ENCODE measurements around the gene SELENOH. TPM values are rescaled to one million over a fixed set of nuclear protein-coding genes. Genes with fewer than 3 reads are reported as not detected.
A peak's percentile ranks its signal among the peaks of the same experiment; 100 is the strongest.

The SELENOH gene
- total and polyA plus RNA-seq, 8 donors = 32.1 to 96.4 (median 58.9) TPM

DNA sequence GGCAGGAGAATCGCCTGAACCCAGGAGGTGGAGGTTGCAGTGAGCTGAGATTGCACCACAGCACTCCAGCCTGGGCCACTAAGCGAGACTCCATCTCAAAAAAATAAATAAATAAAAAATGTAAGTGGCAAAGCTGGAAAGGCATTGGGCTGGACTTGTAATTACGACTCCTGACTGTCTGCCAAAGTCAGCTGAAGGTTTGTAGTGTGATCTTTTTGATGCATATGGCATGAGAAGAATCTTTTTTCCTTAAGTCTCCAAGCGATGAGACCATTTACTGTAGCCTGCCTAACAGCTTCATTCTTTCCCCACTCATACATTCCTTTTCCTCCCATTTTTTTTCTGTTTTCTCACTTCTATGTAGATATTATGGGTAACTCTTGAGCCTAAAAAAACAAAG, 45.1 kb downstream of the SELENOH start:
- no peak for ATAC-seq
- peaks cover 0 to under 1% (median 0%) of the 10 kb centered on the region in 3 donors for H3K36me3 ChIP-seq
- H3K27ac ChIP-seq = no peak overlapping the region
- DNase-seq = no peak
- no peaks in the 10 kb centered on the region for H3K27me3 ChIP-seq
- H3K4me1 ChIP-seq = peaks cover 31 to 67% (median 53%) of the 10 kb centered on the region in 3 donors
- no peak for FAIRE-seq
- H3K4me3 ChIP-seq = no peak overlapping the region
- H3K9me3 ChIP-seq = no peaks in the 10 kb centered on the region
- 78 to 83% methylated on average over 4 of the region's 4 CpGs for WGBS, 2 donors
- intact Hi-C loops (cut with DNase I) = no loop called here
- TF ChIP-seq, protein P1, sequence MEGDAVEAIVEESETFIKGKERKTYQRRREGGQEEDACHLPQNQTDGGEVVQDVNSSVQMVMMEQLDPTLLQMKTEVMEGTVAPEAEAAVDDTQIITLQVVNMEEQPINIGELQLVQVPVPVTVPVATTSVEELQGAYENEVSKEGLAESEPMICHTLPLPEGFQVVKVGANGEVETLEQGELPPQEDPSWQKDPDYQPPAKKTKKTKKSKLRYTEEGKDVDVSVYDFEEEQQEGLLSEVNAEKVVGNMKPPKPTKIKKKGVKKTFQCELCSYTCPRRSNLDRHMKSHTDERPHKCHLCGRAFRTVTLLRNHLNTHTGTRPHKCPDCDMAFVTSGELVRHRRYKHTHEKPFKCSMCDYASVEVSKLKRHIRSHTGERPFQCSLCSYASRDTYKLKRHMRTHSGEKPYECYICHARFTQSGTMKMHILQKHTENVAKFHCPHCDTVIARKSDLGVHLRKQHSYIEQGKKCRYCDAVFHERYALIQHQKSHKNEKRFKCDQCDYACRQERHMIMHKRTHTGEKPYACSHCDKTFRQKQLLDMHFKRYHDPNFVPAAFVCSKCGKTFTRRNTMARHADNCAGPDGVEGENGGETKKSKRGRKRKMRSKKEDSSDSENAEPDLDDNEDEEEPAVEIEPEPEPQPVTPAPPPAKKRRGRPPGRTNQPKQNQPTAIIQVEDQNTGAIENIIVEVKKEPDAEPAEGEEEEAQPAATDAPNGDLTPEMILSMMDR (IDR thresholded peaks at IDR 0.05) = no peak

DNA sequence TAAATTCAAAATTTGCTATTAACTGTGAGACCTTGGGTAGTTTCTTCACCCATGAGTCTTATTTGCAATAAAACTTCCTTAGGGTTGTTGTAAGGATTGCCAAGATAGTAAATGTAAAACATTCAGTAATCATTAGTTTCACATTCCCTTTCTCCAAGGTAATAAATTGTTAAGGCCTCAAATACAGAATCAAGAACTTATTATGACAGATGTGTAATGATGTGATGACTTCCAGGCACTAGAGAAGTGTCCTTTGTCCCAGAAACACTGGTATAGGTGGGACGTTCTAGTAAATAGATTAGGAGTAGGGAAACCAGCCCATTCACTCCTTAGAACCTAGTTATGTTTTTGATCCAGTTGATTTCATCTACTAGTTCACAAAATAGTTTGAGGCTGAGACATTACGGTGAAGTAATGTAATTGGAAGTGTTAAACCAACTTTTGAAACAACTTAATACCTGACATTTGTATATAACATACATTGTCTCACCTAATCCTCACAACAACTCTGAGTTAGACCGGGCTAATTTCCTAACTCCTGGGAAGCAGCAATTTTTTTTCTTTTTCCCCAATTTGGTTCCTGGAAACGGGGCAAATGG, 45.8 kb downstream of the SELENOH start:
- no peaks in the 10 kb centered on the region for H3K9me3 ChIP-seq
- peaks cover 0 to 3% (median 0%) of the 10 kb centered on the region in 3 donors for H3K36me3 ChIP-seq
- WGBS, 2 donors = 79 to 80% methylated on average over 4 of the region's 4 CpGs
- H3K4me3 ChIP-seq = no peak overlapping the region
- intact Hi-C loops (cut with DNase I) = no loop called here
- FAIRE-seq = no peak
- ATAC-seq = no peak
- no peaks in the 10 kb centered on the region for H3K27me3 ChIP-seq
- no peak for DNase-seq
- TF ChIP-seq, protein P1 (IDR thresholded peaks at IDR 0.05) = no peak
- no peak overlapping the region for H3K27ac ChIP-seq
- peaks cover 25 to 66% (median 53%) of the 10 kb centered on the region in 3 donors for H3K4me1 ChIP-seq

DNA sequence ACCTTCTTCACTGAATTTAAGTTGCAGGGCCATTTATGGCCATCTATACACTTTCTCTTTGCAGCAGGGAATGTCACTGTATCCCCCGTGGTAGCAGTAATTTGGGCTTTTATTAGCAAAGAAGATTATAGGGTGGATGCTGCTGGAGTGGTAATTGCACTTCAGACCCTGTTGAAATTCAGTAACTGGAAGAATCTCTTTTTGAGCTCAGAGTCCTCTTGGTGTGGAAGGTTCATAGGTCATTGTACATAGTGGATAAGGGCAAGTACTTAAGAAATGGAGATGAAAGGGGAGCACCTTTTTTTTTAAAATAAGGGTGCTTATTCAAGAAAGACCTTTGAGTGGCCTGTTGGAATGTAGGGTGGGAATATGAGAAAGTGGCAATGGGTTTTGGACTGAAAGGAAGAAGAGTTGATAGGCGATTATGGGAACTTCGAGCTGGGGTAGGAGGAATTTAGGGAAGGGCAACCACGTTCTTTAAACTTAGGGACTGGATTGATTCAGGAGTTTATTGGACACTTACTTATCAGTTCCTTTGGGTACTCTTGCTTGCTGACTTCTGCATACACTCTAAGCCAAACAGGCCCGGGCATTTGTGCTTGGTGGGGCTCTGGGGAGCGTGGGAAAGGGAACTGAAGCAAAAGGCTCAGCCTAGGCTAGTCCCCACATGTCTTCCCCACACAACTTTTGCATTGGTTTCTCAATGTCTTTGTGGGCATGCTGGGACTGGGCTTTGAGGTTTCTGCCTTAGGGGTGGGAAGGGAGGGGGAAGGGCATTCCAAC, 46.8 kb downstream of the SELENOH start:
- TF ChIP-seq, protein P1 (IDR thresholded peaks at IDR 0.05) = no peak
- Histone ChIP-seq H3K27me3 (no peaks in the 10 kb centered on the region), H3K4me3 (no peak overlapping the region), H3K9me3 (no peaks in the 10 kb centered on the region), H3K4me1 (peaks cover 19 to 66% (median 49%) of the 10 kb centered on the region in 3 donors), H3K27ac (no peak overlapping the region), H3K36me3 (peaks cover 0 to 3% (median 0%) of the 10 kb centered on the region in 3 donors)
- no peak for DNase-seq
- 62% methylated on average over 6 of the region's 6 CpGs for WGBS, 2 donors
- intact Hi-C loops (cut with DNase I) = no loop called here
- ATAC-seq = peak in 3 of 4 donors; percentile 30 to 46 (median 36)
- no peak for FAIRE-seq

DNA sequence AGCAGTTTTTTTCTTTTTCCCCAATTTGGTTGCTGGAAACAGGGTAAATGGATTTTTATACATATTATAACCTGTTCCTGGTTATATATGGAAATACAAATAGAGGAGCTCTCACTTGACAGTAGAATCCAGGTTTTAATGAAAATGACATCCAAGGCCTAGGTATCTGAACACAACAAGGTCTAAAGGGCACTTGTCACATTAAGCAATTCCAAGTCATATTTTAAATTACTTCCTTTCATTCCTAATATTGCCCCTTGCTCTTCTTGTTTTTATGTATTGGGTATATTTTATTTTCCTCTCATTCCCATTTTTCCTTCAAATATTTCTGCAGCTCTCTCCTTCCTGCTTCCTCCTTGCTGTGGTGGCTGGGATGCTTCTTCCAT, 47.4 kb downstream of the SELENOH start:
- H3K27ac ChIP-seq = peak overlapping the region in 1 of 4 donors; percentile 7
- ATAC-seq (no peak), FAIRE-seq (no peak), DNase-seq (no peak)
- intact Hi-C loops (cut with DNase I) = no loop called here
- H3K27me3 ChIP-seq = no peaks in the 10 kb centered on the region
- H3K36me3 ChIP-seq = peaks cover 0 to 3% (median 0%) of the 10 kb centered on the region in 3 donors
- no peaks in the 10 kb centered on the region for H3K9me3 ChIP-seq
- no peak overlapping the region for H3K4me3 ChIP-seq
- TF ChIP-seq, protein P1 (IDR thresholded peaks at IDR 0.05) = no peak
- peaks cover 19 to 66% (median 49%) of the 10 kb centered on the region in 3 donors for H3K4me1 ChIP-seq
